Liver (tissue), 9 donors: Measurements from ENCODE around the gene HCFC1R1. TPM values are rescaled to one million over a fixed set of nuclear protein-coding genes. Genes with fewer than 3 reads are reported as not detected.

Experiments
- DNase-seq: peaks from one replicate; pipeline ENCODE4 v3.0.0-alpha.2; 2017; ENCODE audit warnings: low spot score
- H3K27ac ChIP-seq, 2 donors: one replicate each; pipeline ENCODE4 v1.7.0; 2013; ENCODE audit warnings: inconsistent platforms in 2 of 2, low read length in 2 of 2, control low read depth in 1 of 2, low read depth in 1 of 2, mild to moderate bottlenecking in 1 of 2
- H3K27me3 ChIP-seq, 4 donors: one replicate each; pipeline versions ENCODE4 v1.6.1 to v1.7.0; 2013; ENCODE audit warnings: low read length in 3 of 4, inconsistent platforms in 1 of 4, mild to moderate bottlenecking in 1 of 4, moderate library complexity in 1 of 4; ENCODE audit not compliant: control insufficient read depth in 4 of 4, insufficient read depth in 4 of 4
- H3K36me3 ChIP-seq, 4 donors: one replicate each; pipeline versions ENCODE4 v1.6.1 to v1.7.0; 2013; ENCODE audit warnings: low read length in 3 of 4, mild to moderate bottlenecking in 3 of 4, low read depth in 1 of 4, moderate library complexity in 1 of 4; ENCODE audit not compliant: control insufficient read depth in 4 of 4, insufficient read depth in 3 of 4
- H3K4me1 ChIP-seq, 4 donors: one replicate each; pipeline versions ENCODE4 v1.6.1 to v1.7.0; 2013; ENCODE audit warnings: low read length in 3 of 4, mild to moderate bottlenecking in 3 of 4, moderate library complexity in 1 of 4; ENCODE audit not compliant: control insufficient read depth in 4 of 4, insufficient read depth in 4 of 4
- H3K4me3 ChIP-seq, 3 donors: one replicate each; pipeline versions ENCODE4 v1.6.1 to v1.7.0; 2013; ENCODE audit warnings: low read length in 3 of 3, control low read depth in 1 of 3, low read depth in 1 of 3, mild to moderate bottlenecking in 1 of 3
- H3K9ac ChIP-seq, 2 donors: one replicate each; pipeline ENCODE4 v1.7.0; 2013; ENCODE audit warnings: low read length in 2 of 2, mild to moderate bottlenecking in 2 of 2, moderate library complexity in 2 of 2, control low read depth in 1 of 2, low read depth in 1 of 2
- H3K9me3 ChIP-seq, 4 donors: one replicate each; pipeline versions ENCODE4 v1.6.1 to v1.7.0; 2013; ENCODE audit warnings: low read length in 3 of 4; ENCODE audit not compliant: control insufficient read depth in 4 of 4
- EGR1 ChIP-seq, 2 donors: IDR thresholded peaks; 2 replicates each; pipeline ENCODE4 v1.6.1; 2016 to 2018; ENCODE audit warnings: antibody characterized with exemption in 2 of 2, low read depth in 2 of 2
- FOXA1 ChIP-seq: IDR thresholded peaks from 2 replicates; pipeline ENCODE4 v1.6.1; 2016; ENCODE audit warnings: antibody characterized with exemption
- GABPA ChIP-seq, 2 donors: IDR thresholded peaks in 1 of 2; conservative IDR thresholded peaks in 1 of 2; 2 replicates each; pipeline ENCODE4 v1.6.1; 2016; ENCODE audit warnings: antibody characterized with exemption in 2 of 2, mild to moderate bottlenecking in 1 of 2, moderate library complexity in 1 of 2
- HNF4A ChIP-seq, 2 donors: conservative IDR thresholded peaks; 2 replicates each; pipeline ENCODE4 v1.6.1; 2016; ENCODE audit warnings: antibody characterized with exemption in 2 of 2, mild to moderate bottlenecking in 2 of 2
- NR2F2 ChIP-seq: IDR thresholded peaks from 2 replicates; pipeline ENCODE4 v1.6.1; 2016; ENCODE audit warnings: antibody characterized with exemption
- RAD21 ChIP-seq, 2 donors: IDR thresholded peaks; 2 replicates each; pipeline ENCODE4 v1.6.1; 2016; ENCODE audit warnings: antibody characterized with exemption in 2 of 2, mild to moderate bottlenecking in 2 of 2
- RXRA ChIP-seq, 2 donors: IDR thresholded peaks; 2 replicates each; pipeline ENCODE4 v1.6.1; 2017 to 2018; ENCODE audit warnings: antibody characterized with exemption in 2 of 2, mild to moderate bottlenecking in 1 of 2
- TAF1 ChIP-seq: conservative IDR thresholded peaks from 2 replicates; pipeline ENCODE4 v1.6.1; 2016; ENCODE audit warnings: antibody characterized with exemption, mild to moderate bottlenecking
- YY1 ChIP-seq: IDR thresholded peaks from 2 replicates; pipeline ENCODE4 v1.6.1; 2016; ENCODE audit warnings: antibody characterized with exemption, mild to moderate bottlenecking
- WGBS: extraction: QIAGEN DNeasy Blood & Tissue Kit; methylation state at CpG from one replicate; pipeline ENCODE4 v1.1.7; 2013; 5-methylcytosine and 5-hydroxymethylcytosine counted together
- polyA plus RNA-seq, 2 donors: library from polyadenylated mRNA; stranded (reverse) in 1 of 2; unstranded in 1 of 2; fragments of 200-250 nt in 1 of 2; fragments of >200 nt in 1 of 2; fragmentation: Nextera tagmentation in 1 of 2; extraction: Ambion mirVana in 1 of 2; gene quantifications; one replicate each; pipeline versions ENCODE4 v1.2.1 to v1.2.3, GENCODE V29; 2013 to 2015
- total RNA-seq, 2 donors: library from RNA; depleted of rRNA; stranded (reverse); fragments of >200 nt; gene quantifications; one replicate each; pipeline ENCODE4 v1.2.3, GENCODE V29; 2014
- TF ChIP-seq, protein P1 (sequence below): fragments of 150-350 bp; IDR thresholded peaks from 2 replicates; pipeline ENCODE4 v1.5.1; 2017; ENCODE audit warnings: improper control_type of control experiment, low read depth, low read length; ENCODE audit not compliant: missing input control
- TF ChIP-seq, protein P2 (sequence below): IDR thresholded peaks from 2 replicates; pipeline ENCODE4 v1.6.1; 2016; ENCODE audit warnings: antibody characterized with exemption, mild to moderate bottlenecking
- TF ChIP-seq, protein P3 (sequence below): IDR thresholded peaks from 2 replicates; pipeline ENCODE4 v1.6.1; 2016; ENCODE audit warnings: antibody characterized with exemption
- donor health status: healthy.
- donor health status: healthy.
- donor health status: healthy.
- donor health status: healthy.
- donor health status: healthy.

Gene HCFC1R1
- total and polyA plus RNA-seq, 4 donors, result 1.4 to 17.6 (median 9.2) TPM

DNA sequence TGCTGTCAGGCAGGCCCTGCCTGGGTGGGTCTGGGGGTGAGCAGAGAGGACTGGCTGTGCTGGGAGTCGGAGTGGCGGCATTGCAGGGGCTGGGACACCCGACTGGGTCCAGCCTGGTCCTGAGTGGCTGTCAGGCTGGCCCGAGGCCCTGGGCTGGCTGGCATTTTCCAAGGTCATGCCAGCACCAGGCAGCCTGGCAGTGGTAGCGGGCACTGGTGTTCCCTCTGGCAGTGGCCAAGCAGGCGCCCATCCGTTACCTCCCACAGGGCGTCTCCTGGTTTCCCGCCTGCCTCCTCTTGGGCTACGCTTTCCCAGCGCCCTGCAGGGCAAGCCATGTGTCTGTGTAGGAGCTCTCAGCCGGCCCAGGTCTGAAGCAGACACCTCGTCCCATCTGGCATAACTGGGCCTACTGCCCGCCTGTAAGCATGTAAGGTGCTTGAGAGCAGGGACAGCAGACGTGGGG lies 37.8 kb downstream of the HCFC1R1 start:
- peaks cover 0 to 23% (median 10%) of the 10 kb centered on the region in 4 donors for H3K4me1 ChIP-seq
- no peak for DNase-seq
- no peaks in the 10 kb centered on the region for H3K27me3 ChIP-seq

DNA sequence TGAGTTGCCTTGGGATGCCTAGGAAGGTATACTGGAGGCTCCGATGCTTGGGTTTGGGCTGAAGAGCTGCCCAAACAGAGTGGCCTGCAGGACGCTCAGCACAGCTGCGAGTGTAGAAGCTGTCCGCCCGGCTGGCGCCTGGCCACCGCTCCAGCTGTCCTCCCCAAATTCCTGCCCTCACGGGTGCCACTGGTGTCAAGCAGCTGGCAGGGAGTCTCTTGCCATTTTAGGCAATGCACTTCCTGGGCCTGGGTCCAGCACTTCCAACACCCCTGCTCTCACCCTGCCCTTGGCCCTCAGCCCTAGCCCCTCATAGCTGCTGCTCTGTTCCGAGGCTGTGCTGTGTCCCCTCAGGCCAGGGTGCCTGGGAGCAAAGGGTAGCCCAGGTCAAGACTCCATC lies 38.3 kb downstream of the HCFC1R1 start:
- 64% methylated on average over 9 of the region's 9 CpGs for whole genome bisulfite sequencing
- no peak for TF ChIP-seq NR2F2
- no peak for TF ChIP-seq RXRA (IDR thresholded peaks at IDR 0.05)
- TF ChIP-seq, protein P1, sequence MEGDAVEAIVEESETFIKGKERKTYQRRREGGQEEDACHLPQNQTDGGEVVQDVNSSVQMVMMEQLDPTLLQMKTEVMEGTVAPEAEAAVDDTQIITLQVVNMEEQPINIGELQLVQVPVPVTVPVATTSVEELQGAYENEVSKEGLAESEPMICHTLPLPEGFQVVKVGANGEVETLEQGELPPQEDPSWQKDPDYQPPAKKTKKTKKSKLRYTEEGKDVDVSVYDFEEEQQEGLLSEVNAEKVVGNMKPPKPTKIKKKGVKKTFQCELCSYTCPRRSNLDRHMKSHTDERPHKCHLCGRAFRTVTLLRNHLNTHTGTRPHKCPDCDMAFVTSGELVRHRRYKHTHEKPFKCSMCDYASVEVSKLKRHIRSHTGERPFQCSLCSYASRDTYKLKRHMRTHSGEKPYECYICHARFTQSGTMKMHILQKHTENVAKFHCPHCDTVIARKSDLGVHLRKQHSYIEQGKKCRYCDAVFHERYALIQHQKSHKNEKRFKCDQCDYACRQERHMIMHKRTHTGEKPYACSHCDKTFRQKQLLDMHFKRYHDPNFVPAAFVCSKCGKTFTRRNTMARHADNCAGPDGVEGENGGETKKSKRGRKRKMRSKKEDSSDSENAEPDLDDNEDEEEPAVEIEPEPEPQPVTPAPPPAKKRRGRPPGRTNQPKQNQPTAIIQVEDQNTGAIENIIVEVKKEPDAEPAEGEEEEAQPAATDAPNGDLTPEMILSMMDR, result no peak
- no peak for TF ChIP-seq RAD21 (IDR thresholded peaks at IDR 0.05)
- TF ChIP-seq GABPA (IDR thresholded peaks at IDR 0.05 in 1 of 2, conservative IDR thresholded peaks at IDR 0.05 in 1 of 2), result no peak
- TF ChIP-seq TAF1, result no peak
- no peak for TF ChIP-seq FOXA1
- TF ChIP-seq, protein P2, sequence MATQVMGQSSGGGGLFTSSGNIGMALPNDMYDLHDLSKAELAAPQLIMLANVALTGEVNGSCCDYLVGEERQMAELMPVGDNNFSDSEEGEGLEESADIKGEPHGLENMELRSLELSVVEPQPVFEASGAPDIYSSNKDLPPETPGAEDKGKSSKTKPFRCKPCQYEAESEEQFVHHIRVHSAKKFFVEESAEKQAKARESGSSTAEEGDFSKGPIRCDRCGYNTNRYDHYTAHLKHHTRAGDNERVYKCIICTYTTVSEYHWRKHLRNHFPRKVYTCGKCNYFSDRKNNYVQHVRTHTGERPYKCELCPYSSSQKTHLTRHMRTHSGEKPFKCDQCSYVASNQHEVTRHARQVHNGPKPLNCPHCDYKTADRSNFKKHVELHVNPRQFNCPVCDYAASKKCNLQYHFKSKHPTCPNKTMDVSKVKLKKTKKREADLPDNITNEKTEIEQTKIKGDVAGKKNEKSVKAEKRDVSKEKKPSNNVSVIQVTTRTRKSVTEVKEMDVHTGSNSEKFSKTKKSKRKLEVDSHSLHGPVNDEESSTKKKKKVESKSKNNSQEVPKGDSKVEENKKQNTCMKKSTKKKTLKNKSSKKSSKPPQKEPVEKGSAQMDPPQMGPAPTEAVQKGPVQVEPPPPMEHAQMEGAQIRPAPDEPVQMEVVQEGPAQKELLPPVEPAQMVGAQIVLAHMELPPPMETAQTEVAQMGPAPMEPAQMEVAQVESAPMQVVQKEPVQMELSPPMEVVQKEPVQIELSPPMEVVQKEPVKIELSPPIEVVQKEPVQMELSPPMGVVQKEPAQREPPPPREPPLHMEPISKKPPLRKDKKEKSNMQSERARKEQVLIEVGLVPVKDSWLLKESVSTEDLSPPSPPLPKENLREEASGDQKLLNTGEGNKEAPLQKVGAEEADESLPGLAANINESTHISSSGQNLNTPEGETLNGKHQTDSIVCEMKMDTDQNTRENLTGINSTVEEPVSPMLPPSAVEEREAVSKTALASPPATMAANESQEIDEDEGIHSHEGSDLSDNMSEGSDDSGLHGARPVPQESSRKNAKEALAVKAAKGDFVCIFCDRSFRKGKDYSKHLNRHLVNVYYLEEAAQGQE, result no peak
- no peak for TF ChIP-seq EGR1 (IDR thresholded peaks at IDR 0.05; ENCODE audit: low read depth in 2 of 2)
- TF ChIP-seq HNF4A (conservative IDR thresholded peaks at IDR 0.05), result no peak
- TF ChIP-seq YY1, result no peak
- Histone ChIP-seq H3K27ac (no peak overlapping the region), H3K4me1 (peaks cover 0 to 24% (median 12%) of the 10 kb centered on the region in 4 donors), H3K9ac (no peak overlapping the region), H3K27me3 (no peaks in the 10 kb centered on the region), H3K9me3 (no peaks in the 10 kb centered on the region), H3K4me3 (no peak overlapping the region), H3K36me3 (no peaks in the 10 kb centered on the region)
- no peak for DNase-seq

More for the DNA sequence above, 37.8 kb downstream of the HCFC1R1 start:
- H3K9ac ChIP-seq, result no peak overlapping the region
- TF ChIP-seq, protein P3, sequence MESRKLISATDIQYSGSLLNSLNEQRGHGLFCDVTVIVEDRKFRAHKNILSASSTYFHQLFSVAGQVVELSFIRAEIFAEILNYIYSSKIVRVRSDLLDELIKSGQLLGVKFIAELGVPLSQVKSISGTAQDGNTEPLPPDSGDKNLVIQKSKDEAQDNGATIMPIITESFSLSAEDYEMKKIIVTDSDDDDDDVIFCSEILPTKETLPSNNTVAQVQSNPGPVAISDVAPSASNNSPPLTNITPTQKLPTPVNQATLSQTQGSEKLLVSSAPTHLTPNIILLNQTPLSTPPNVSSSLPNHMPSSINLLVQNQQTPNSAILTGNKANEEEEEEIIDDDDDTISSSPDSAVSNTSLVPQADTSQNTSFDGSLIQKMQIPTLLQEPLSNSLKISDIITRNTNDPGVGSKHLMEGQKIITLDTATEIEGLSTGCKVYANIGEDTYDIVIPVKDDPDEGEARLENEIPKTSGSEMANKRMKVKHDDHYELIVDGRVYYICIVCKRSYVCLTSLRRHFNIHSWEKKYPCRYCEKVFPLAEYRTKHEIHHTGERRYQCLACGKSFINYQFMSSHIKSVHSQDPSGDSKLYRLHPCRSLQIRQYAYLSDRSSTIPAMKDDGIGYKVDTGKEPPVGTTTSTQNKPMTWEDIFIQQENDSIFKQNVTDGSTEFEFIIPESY, result no peak
- no peak for TF ChIP-seq TAF1
- no peaks in the 10 kb centered on the region for H3K9me3 ChIP-seq
- no peak overlapping the region for H3K27ac ChIP-seq
- H3K4me3 ChIP-seq, result no peak overlapping the region
- H3K36me3 ChIP-seq, result no peaks in the 10 kb centered on the region
- WGBS, result 55% methylated on average over 15 of the region's 15 CpGs
